GM12874 (cell line): Measurements from ENCODE around the gene LHFPL5.

Experiments used
- CTCF ChIP-seq: IDR thresholded peaks from 2 replicates; pipeline ENCODE4 v1.5.1; 2011; ENCODE audit warnings: low read depth, mild to moderate bottlenecking, control low read depth, low read length, moderate library complexity; ENCODE audit not compliant: insufficient read depth

Gene LHFPL5

GRCh38 chr6:35775031-35775430, 30.1 kb upstream of the LHFPL5 start:
- TF ChIP-seq CTCF: no peak

- TF ChIP-seq CTCF: no peak
These were observed 28.6 kb upstream of the LHFPL5 start, which contains the start of gene CLPSL2 for GRCh38 chr6:35776364-35777215. TSS of gene CLPSL2 (plus strand) at chr6:35776598. CDS start at chr6:35776619, 21 bp downstream.

GRCh38 chr6:35777356-35778102, 27.6 kb upstream of the LHFPL5 start:
- TF ChIP-seq CTCF: no peak

GRCh38 chr6:35778437-35778836, 26.7 kb upstream of the LHFPL5 start:
- TF ChIP-seq CTCF: no peak

GRCh38 chr6:35780719-35781118, 24.4 kb upstream of the LHFPL5 start, which contains the start of gene CLPSL1:
TSS of gene CLPSL1 (plus strand) at chr6:35781019. CDS start at chr6:35781111, 92 bp downstream.
- TF ChIP-seq CTCF: no peak

- no peak for TF ChIP-seq CTCF
These were observed 23.9 kb upstream of the LHFPL5 start for GRCh38 chr6:35781290-35781689.

GRCh38 chr6:35782424-35782823, 22.7 kb upstream of the LHFPL5 start:
- no peak for TF ChIP-seq CTCF
